ENCODE measurements around the gene MMP2. TPM values are rescaled to one million over a fixed set of nuclear protein-coding genes. Genes with fewer than 3 reads are reported as not detected.

MMP2 gene
- total RNA-seq, 1 donor from 2014 or later: 452 TPM

GRCh38 chr16:55526441-55526840 lies 47.4 kb downstream of the MMP2 start:
- Mint-ChIP-seq H3K4me1 (ENCODE audit: unreplicated experiment) (no peaks in the 10 kb centered on the region), H3K27me3 (ENCODE audit: unreplicated experiment) (no peaks in the 10 kb centered on the region), H3K36me3 (ENCODE audit: unreplicated experiment) (peaks cover 6% of the 10 kb centered on the region), H3K27ac (ENCODE audit: unreplicated experiment) (no peak overlapping the region), H3K9me3 (ENCODE audit: unreplicated experiment) (peaks cover 9% of the 10 kb centered on the region), H3K4me3 (ENCODE audit: unreplicated experiment) (no peak overlapping the region)
- TF ChIP-seq CTCF (IDR thresholded peaks at IDR 0.05): no peak
- no peak for DNase-seq (ENCODE audit: extremely low spot score, unreplicated experiment)

GRCh38 chr16:55527885-55528284 lies 48.9 kb downstream of the MMP2 start:
- Mint-ChIP-seq H3K36me3 (ENCODE audit: unreplicated experiment) (peaks cover 6% of the 10 kb centered on the region), H3K27ac (ENCODE audit: unreplicated experiment) (no peak overlapping the region), H3K9me3 (ENCODE audit: unreplicated experiment) (no peaks in the 10 kb centered on the region), H3K4me1 (ENCODE audit: unreplicated experiment) (peaks cover 2% of the 10 kb centered on the region), H3K27me3 (ENCODE audit: unreplicated experiment) (no peaks in the 10 kb centered on the region), H3K4me3 (ENCODE audit: unreplicated experiment) (no peak overlapping the region)
- TF ChIP-seq CTCF (IDR thresholded peaks at IDR 0.05): no peak
- no peak for DNase-seq (ENCODE audit: extremely low spot score, unreplicated experiment)

GRCh38 chr16:55529018-55529417 lies 50.0 kb downstream of the MMP2 start:
- DNase-seq (ENCODE audit: extremely low spot score, unreplicated experiment): no peak
- no peak for TF ChIP-seq CTCF (IDR thresholded peaks at IDR 0.05)
- H3K4me1 Mint-ChIP-seq (ENCODE audit: unreplicated experiment): peaks cover 2% of the 10 kb centered on the region
- no peak overlapping the region for H3K4me3 Mint-ChIP-seq (ENCODE audit: unreplicated experiment)
- H3K27ac Mint-ChIP-seq (ENCODE audit: unreplicated experiment): no peak overlapping the region
- H3K27me3 Mint-ChIP-seq (ENCODE audit: unreplicated experiment): no peaks in the 10 kb centered on the region
- H3K9me3 Mint-ChIP-seq (ENCODE audit: unreplicated experiment): no peaks in the 10 kb centered on the region
- peaks cover 6% of the 10 kb centered on the region for H3K36me3 Mint-ChIP-seq (ENCODE audit: unreplicated experiment)

- H3K4me3 Mint-ChIP-seq (ENCODE audit: unreplicated experiment): no peak overlapping the region
- peaks cover 5% of the 10 kb centered on the region for H3K36me3 Mint-ChIP-seq (ENCODE audit: unreplicated experiment)
- no peaks in the 10 kb centered on the region for H3K9me3 Mint-ChIP-seq (ENCODE audit: unreplicated experiment)
- TF ChIP-seq CTCF (IDR thresholded peaks at IDR 0.05): no peak
- no peak overlapping the region for H3K27ac Mint-ChIP-seq (ENCODE audit: unreplicated experiment)
- DNase-seq (ENCODE audit: extremely low spot score, unreplicated experiment): no peak
- no peaks in the 10 kb centered on the region for H3K27me3 Mint-ChIP-seq (ENCODE audit: unreplicated experiment)
- H3K4me1 Mint-ChIP-seq (ENCODE audit: unreplicated experiment): peaks cover 8% of the 10 kb centered on the region
Observed at GRCh38 chr16:55530316-55530856, 51.4 kb downstream of the MMP2 start.

GRCh38 chr16:55532227-55532626 lies 53.2 kb downstream of the MMP2 start:
- Mint-ChIP-seq H3K9me3 (ENCODE audit: unreplicated experiment) (no peaks in the 10 kb centered on the region), H3K27me3 (ENCODE audit: unreplicated experiment) (no peaks in the 10 kb centered on the region), H3K27ac (ENCODE audit: unreplicated experiment) (no peak overlapping the region), H3K4me3 (ENCODE audit: unreplicated experiment) (no peak overlapping the region), H3K36me3 (ENCODE audit: unreplicated experiment) (peaks cover 5% of the 10 kb centered on the region), H3K4me1 (ENCODE audit: unreplicated experiment) (peaks cover 20% of the 10 kb centered on the region)
- no peak for DNase-seq (ENCODE audit: extremely low spot score, unreplicated experiment)
- TF ChIP-seq CTCF (IDR thresholded peaks at IDR 0.05): no peak

Measured in osteocyte (in vitro differentiated cells).